Measurements from ENCODE around the gene FAM174C.

GRCh38 chr19:1291761-1292418, 16.6 kb downstream of the FAM174C start:
- TF ChIP-seq CTCF (optimal IDR thresholded peaks at IDR 0.05 in 1 of 3, IDR thresholded peaks at IDR 0.05 in 1 of 3, conservative IDR thresholded peaks at IDR 0.05 in 1 of 3; ENCODE audit: extremely low read depth in 1 of 3, insufficient read depth in 2 of 3, low read length in 3 of 3), result no peak
- peak; percentile 17 for TF ChIP-seq EZH2 (IDR thresholded peaks at IDR 0.05; ENCODE audit: low read length)

All from keratinocyte (primary cell).